Activated CD4-positive, alpha-beta T cell treated with anti-CD3 and anti-CD28 coated beads, Interleukin-2, Interleukin-6, amounts not matched to agents 100 ng/mL and 50 ng/mL, durations not matched to agents 16 hours and 8 hours (primary cell): ENCODE measurements around the gene MPI.
"Not testable (repeated sequence)": the region's sequence is repeated elsewhere in the genome, so short reads cannot be mapped to it uniquely, and the experiment has no call there.

Experiments
- DNase-seq: peaks from one replicate; pipeline ENCODE4 v3.0.0-alpha.2; 2020

Gene MPI

DNA sequence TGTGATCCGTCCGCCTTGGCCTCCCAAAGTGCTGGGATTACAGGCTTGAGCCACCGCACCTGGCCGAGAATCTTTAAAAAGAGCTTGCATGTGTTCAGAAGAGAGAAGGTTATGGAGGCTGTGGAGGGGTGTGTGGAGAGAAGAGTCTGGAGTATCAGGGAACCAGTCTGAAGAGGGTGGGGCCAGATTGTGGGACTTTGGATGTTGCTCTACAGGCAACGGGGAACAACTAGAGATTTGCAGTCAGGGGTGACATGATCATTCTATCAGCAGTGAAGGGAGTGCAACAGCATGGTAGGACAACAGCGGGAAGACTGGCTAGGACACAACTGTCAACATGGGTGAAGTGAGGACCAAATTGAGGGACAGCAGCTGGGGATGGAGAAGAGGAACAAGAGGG lies 25.5 kb upstream of the MPI start:
- DNase-seq, result no peak

GRCh38 chr15:74865316-74865715 lies 24.5 kb upstream of the MPI start:
- DNase-seq, result no peak

GRCh38 chr15:74866090-74866489 lies 23.8 kb upstream of the MPI start:
- DNase-seq, result no peak

DNA sequence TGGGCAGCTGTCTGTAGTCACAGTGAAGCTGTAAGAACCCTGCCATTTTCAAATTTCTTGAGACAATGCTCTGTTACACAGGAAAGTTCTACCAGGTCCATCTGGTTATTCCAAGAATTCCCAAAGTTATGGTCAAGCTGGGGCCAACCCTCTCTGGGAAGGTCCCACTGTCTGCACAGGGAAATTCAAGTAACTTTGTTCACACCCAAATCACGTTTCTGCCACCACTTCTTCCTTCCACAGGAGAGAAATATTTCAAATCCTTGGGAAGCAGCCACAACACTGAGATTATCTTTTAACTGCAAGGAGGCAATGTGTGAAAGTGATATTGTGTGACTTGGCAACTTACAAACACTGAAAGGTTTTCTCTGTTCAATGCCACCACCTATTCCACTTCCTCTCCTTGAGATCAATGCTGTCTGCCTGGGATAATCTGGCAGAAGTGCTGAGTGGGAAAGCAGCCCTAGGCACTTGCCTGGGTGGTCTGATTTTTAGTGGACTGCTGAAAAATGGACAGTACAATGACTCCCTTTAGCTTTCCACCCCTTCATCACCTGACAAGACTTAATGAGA lies 22.3 kb upstream of the MPI start:
- no peak for DNase-seq

DNA sequence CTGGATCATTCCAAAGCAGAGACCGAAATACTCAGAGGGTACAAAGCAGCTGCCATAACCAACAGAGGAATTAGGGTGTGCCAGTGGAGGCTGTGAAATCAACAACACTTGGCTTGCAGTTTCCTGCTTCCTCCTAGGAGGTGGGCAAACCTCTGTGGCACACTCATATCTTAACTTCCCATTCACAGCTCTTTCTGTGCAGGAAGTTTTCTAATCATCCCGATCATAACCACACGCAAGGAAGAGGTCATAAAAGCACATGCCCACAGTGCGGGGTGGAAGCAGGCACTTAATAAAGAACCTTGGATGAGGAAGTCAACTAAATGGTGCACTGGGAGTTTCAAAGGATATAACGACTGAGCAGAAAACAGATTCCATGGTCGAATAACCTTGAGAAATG lies 21.8 kb upstream of the MPI start:
- peak; percentile 83 for DNase-seq

DNA sequence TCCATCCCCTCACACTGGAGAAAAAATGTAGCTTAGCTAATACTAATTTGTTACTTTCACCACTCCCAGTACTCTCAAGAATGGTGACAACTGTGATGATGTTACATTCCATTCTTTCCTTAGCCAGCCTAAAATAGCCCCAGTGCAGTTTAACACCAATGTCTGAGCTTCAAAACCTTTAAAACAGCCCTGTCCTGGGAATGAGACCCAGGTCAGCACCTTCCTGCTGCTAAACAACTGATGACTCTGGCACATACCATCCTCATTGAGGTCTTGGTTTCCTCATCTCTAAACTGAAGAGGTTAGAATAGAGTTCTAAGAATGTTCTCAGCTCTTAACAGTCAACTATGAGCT lies 20.5 kb upstream of the MPI start:
- no peak for DNase-seq

DNA sequence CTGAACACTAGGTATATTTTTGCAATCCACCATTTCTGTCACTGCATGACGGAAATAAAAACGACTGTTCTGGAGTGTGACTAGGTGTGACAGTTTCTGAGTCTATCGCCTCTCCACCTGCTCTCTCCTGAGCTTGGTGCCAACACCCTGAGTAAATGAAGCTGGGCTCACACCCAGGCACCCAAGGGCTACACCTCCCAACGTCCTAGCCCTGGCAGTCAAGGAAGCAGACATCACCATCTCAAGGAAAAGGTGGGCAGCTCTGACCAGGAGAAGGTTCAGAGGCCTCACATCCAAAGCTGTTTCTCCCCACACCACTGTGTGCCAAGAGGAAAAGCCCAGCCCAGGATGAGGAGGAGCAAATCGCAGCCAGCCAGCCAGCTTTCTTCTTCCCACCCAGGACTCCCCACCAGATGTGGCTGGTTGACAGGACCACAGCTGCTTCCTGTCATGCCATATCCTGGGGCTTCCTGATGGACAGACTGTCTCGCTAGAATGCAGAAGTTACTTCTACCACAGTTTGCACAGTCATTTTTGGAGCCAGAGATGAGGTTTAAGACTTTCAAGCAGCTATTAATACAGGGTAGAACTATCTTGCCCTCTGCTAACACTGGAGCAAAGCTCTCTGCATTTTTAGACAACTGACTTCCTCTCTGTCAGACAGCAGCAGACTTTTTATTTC lies 20.0 kb upstream of the MPI start:
- peak; percentile 92 for DNase-seq

DNA sequence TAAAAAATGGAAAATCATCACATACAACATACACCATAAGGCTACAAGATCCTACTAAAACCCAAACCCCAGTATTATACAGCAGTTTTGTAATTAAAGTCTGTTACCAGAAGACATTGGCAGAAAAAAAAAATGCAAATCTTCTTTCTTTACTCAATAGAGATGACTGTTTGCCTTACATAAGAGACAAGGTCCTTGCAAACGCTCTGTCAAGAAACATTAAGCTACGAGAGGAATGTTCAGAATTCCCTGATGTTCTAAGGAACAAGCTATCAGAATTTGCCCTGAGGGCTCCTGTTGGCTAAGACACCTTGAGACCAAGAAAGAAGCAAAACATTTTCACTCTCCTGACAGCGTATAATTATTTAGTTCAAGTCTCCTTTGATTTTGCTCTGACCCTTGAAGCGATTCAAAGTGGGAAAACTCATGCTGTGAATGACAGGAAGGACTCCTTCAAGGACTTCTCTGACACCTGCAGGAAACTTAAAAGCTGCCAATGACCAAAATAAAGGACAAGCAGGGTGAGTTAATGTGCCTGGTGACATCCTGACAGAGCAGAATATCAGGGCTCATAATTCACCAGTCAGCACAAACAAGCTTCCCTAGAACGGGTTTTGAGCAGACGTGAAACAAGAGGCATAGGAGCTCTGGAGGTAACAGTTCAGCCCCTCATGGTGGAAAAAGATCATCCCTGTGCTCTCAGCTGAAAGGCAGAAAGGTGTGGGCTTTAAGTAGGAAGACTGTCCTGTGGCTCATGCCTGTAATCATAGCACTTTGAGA lies 19.2 kb upstream of the MPI start:
- no peak for DNase-seq

DNA sequence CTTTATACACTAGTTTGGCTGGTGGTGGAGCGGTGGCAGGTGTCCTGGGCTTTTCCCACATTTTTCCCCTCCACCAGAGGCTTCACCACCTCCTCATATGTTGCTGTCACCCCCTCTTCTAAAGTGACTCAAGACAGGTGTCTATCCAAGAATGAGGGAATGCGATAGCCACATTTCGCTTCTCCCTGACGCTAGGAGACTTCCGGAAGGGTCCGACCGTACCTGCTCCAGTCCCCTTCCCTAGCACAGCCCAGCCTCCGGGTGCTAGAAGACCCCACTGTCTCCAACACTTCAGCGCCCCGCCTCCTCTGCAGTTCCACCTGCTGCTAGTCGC lies 17.2 kb upstream of the MPI start:
- no peak for DNase-seq

- DNase-seq, result peak; percentile 95
Measured at GRCh38 chr15:74873036-74873755, 16.6 kb upstream of the MPI start, which contains the start of gene SCAMP2. Gene SCAMP2 (minus strand): TSS chr15:74873365. CDS start chr15:74873255, 110 bp downstream.

DNA sequence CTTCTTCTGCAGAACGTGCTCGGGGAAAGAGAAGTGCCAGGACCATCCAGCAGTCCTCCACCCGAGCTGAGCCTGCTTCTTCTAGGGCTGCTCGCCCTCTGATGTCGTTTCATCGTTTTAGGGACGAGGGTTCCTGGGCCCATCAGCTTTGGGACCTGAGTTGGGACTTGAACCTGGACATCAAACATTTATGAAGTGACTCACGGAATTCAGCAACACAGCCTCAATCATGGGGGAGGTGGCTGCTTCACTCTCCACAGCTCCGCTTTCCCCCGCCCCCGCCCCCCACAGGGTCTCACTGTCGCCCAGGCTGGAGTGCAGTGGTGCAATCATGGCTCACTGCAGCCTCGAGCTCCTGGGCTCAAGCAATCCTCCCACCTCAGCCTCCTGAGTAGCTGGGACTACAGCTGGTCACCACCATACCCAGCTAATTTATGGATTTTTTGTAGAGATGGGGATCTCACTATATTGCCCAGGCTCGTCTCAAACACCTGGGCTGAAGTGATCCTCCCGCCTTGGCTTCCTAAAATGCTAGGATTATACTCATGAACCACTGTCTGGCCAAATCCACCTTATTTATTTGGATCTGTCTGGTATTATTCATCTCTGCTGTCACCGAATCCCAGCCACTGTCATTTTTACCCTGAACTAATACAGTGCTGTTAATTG lies 16.0 kb upstream of the MPI start:
- no peak for DNase-seq

DNA sequence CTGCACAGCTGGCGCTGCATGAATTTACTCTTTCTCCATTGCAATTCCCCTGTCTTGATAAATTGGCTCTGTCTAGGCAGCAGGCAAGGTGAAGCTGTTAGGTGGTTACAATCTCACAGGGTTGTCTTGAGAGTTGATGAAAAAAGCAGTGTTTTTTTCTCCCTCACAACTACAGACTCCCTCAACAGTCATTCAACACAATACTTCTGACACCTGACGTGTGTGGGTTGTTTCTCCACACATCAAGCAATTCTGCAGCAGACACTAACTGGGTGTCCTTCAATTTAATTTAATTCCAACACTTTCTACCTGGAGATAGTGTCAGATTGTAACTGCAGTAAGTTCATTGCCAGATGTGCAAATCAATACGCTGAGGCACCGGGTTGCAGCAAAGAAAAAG lies 11.6 kb upstream of the MPI start:
- DNase-seq, result no peak

DNA sequence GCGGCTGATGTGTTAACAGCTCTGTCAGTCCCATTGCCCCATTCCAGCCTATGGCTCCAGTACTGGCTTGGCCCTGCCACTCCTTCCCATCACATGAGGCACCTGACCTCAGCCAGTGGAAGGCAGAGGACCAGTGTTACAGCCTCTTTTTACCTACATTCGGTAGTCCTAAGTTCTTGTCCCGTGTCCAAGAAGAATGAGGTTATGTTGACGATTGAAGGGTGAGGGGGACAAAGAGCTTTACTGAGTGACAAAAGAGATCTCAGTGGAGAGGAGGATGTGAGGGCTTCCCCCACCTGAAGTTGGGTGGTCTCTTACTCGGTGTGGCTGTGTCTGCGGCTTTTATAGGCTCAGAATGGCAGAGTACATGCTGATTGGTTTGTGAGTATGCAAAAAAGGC lies 7.3 kb upstream of the MPI start:
- DNase-seq, result no peak

GRCh38 chr15:74884428-74885223 lies 5.2 kb upstream of the MPI start:
- no peak for DNase-seq

DNA sequence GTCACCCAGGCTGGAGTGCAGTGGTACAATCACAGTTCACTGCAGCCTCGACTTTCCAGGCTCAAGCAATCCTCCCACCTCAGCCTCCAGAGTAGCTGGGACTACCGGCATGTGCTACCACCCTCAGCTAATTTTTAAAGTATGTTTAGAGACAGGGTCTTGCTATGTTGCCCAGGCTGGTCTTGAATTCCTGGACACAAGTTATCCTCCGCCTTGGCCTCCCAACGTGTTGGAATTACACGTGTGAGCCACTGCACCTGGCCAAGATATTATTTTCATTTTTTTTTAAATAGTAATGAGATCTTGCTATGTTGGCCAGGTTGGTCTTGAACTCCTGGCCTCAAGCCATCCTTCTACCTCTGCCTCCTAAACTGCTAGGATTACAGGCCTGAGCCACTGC lies 4.4 kb upstream of the MPI start:
- no peak for DNase-seq

GRCh38 chr15:74887537-74888193 lies 2.2 kb upstream of the MPI start:
- DNase-seq, result not testable (repeated sequence)

- no peak for DNase-seq
Measured at GRCh38 chr15:74888716-74889115, 1.1 kb upstream of the MPI start.

DNA sequence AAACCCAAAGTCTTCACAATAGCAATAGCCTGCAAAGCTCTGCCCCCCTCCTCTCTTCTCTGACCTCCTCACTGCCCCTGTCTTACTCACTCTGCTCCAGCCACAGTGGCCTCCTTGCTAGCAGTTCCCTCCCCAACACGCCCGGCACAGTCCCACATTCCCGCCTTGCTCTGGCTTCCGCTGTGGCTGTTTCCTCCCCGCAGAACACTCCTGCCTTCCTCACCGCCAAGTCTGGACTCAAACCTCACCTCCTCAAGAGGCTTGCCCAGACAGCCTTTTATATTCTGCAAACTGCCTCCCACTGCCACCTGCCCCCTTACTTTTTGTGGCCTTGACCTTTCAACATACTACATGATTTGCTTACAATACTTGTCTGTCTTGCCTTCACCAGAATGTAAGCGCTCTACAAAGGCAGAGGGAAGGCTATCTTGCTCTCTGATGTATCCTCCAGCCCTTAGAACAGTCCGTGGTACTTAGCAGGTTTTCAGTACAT lies 406 bp upstream of the MPI start:
- peak; percentile 36 for DNase-seq

- no peak for DNase-seq
Measured at GRCh38 chr15:74890665-74890960, 771 bp downstream of the MPI start.

DNA sequence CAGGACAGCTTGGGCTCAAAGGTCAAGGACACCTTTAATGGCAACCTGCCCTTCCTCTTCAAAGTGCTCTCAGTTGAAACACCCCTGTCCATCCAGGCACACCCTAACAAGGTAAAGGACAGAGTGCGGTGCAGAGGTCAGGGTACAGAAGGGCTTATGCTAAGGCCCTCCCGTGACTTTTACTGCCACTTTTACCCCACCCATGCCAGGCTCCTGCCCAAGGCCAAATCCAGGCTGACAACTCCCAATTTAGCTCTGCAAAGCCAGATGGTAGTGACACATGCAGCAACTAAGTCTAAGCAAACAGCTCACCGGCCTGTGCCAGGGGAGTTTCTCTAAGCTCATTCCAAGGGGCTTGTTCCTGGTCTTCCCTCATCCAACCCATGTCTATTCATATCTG lies 1.6 kb downstream of the MPI start:
- no peak for DNase-seq

DNA sequence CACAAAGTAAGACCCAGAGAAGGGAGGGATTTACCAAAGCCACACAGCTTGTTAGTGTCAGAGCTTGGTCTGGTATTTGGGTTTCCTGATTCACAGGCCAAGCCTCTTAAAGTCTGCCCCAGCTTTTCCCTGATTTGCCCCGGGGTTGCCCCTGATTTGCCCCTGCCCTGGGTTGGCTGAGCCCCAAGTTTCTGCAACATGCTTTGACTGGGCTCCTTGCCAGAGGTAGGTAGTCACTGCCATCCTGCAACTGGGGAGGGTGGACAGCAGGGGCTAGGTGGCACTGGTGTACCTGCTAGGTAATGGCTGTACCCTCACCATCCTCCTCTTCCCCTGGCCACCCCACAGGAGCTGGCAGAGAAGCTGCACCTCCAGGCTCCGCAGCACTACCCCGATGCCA lies 2.5 kb downstream of the MPI start:
- no peak for DNase-seq

DNA sequence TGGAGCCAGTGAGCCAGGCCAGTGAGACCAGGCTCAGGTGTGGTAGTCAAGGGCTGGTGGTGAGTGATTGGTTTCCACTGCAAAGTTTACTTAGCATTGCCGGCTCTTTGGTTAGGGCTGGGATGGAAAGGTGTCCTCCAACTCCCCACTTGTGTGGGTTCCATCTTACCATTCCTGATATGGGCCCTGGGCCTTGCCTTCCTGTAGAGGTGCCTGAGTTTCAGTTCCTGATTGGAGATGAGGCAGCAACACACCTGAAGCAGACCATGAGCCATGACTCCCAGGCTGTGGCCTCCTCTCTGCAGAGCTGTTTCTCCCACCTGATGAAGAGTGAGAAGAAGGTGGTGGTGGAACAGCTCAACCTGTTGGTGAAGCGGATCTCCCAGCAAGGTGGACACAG lies 3.1 kb downstream of the MPI start:
- no peak for DNase-seq
